Measurements from ENCODE around the gene ATG9B.
"Not testable (repeated sequence)": the region's sequence is repeated elsewhere in the genome, so short reads cannot be mapped to it uniquely, and the experiment has no call there.

DNA sequence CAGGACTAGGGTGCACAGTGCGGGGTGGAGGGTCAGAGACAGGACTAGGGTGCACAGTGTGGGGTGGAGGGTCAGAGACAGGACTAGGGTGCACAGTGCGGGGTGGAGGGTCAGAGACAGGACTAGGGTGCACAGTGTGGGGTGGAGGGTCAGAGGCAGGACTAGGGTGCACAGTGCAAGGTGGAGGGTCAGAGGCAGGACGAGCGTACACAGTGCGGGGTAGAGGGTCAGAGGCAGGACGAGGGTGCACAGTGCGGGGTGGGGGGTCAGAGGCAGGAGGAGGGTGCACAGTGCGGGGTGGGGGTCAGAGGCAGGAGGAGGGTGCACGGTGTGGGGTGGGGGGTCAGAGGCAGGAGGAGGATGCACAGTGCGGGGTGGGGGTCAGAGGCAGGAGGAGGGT, 19.2 kb upstream of the ATG9B start:
- TF ChIP-seq POLR2A (IDR thresholded peaks at IDR 0.05) = not testable (repeated sequence)
- TF ChIP-seq, protein P1, sequence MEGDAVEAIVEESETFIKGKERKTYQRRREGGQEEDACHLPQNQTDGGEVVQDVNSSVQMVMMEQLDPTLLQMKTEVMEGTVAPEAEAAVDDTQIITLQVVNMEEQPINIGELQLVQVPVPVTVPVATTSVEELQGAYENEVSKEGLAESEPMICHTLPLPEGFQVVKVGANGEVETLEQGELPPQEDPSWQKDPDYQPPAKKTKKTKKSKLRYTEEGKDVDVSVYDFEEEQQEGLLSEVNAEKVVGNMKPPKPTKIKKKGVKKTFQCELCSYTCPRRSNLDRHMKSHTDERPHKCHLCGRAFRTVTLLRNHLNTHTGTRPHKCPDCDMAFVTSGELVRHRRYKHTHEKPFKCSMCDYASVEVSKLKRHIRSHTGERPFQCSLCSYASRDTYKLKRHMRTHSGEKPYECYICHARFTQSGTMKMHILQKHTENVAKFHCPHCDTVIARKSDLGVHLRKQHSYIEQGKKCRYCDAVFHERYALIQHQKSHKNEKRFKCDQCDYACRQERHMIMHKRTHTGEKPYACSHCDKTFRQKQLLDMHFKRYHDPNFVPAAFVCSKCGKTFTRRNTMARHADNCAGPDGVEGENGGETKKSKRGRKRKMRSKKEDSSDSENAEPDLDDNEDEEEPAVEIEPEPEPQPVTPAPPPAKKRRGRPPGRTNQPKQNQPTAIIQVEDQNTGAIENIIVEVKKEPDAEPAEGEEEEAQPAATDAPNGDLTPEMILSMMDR (IDR thresholded peaks at IDR 0.05 in 8 of 11, conservative IDR thresholded peaks at IDR 0.05 in 3 of 11) = not testable (repeated sequence)
